ENCODE data around the gene NPHP3.
"Not testable (repeated sequence)": the region's sequence is repeated elsewhere in the genome, so short reads cannot be mapped to it uniquely, and the experiment has no call there.

The NPHP3 gene, protein sequence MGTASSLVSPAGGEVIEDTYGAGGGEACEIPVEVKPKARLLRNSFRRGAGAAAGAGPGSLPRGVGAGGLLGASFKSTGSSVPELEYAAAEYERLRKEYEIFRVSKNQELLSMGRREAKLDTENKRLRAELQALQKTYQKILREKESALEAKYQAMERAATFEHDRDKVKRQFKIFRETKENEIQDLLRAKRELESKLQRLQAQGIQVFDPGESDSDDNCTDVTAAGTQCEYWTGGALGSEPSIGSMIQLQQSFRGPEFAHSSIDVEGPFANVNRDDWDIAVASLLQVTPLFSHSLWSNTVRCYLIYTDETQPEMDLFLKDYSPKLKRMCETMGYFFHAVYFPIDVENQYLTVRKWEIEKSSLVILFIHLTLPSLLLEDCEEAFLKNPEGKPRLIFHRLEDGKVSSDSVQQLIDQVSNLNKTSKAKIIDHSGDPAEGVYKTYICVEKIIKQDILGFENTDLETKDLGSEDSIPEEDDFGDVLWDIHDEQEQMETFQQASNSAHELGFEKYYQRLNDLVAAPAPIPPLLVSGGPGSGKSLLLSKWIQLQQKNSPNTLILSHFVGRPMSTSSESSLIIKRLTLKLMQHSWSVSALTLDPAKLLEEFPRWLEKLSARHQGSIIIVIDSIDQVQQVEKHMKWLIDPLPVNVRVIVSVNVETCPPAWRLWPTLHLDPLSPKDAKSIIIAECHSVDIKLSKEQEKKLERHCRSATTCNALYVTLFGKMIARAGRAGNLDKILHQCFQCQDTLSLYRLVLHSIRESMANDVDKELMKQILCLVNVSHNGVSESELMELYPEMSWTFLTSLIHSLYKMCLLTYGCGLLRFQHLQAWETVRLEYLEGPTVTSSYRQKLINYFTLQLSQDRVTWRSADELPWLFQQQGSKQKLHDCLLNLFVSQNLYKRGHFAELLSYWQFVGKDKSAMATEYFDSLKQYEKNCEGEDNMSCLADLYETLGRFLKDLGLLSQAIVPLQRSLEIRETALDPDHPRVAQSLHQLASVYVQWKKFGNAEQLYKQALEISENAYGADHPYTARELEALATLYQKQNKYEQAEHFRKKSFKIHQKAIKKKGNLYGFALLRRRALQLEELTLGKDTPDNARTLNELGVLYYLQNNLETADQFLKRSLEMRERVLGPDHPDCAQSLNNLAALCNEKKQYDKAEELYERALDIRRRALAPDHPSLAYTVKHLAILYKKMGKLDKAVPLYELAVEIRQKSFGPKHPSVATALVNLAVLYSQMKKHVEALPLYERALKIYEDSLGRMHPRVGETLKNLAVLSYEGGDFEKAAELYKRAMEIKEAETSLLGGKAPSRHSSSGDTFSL (N-terminal part only)

GRCh38 chr3:132722165-132723023 lies at the start of gene NPHP3:
Gene NPHP3 (minus strand): TSS chr3:132722409. CDS start chr3:132722355, 54 bp downstream.
- DNase-seq = peak; percentile 97

GRCh38 chr3:132758740-132759139 lies 36.5 kb upstream of the NPHP3 start:
- no peak for DNase-seq

- no peak for DNase-seq
Measured at GRCh38 chr3:132756108-132756650, 34.0 kb upstream of the NPHP3 start.

DNA sequence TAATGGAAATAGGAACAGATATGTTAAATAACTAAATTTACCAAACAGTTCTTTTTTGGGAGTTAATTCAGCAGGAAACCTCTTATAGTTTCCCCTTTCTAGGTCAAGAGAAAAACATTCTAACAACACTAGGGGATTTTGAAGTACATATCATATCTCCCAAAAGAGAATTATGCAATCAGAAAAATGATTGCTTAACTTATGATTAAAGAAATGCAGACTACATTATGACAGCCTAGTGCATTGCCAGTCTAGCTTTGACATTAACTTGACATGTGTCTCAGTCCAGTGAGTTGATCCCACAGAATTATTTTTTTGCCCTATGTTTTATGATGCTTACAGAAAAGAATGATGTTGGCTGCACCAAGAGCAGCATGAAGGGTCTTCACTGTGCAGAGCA lies 31.7 kb upstream of the NPHP3 start:
- no peak for DNase-seq

- no peak for DNase-seq
Measured at GRCh38 chr3:132749786-132750185, 27.6 kb upstream of the NPHP3 start.

GRCh38 chr3:132746720-132747119 lies 24.5 kb upstream of the NPHP3 start:
- DNase-seq = not testable (repeated sequence)

GRCh38 chr3:132738314-132738713 lies 16.1 kb upstream of the NPHP3 start:
- no peak for DNase-seq

DNA sequence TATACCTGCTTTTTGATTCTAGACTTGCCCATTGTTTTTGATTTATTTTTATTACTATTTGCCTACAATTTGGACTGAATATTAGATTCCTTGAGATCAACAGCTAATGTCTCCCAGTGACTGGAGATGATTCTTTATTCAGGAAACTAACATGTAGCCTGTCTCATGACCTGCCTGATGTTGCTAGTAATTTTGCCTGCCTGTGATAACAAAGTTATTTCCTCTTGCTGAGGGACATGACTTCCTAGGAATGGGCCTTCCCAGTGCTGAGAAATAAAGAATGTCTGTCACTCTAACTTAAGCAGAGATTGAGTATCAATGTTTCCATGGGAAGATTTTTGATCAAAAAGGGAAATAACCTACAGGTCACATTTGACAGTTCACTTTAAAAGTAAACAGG lies 13.4 kb upstream of the NPHP3 start:
- no peak for DNase-seq

DNA sequence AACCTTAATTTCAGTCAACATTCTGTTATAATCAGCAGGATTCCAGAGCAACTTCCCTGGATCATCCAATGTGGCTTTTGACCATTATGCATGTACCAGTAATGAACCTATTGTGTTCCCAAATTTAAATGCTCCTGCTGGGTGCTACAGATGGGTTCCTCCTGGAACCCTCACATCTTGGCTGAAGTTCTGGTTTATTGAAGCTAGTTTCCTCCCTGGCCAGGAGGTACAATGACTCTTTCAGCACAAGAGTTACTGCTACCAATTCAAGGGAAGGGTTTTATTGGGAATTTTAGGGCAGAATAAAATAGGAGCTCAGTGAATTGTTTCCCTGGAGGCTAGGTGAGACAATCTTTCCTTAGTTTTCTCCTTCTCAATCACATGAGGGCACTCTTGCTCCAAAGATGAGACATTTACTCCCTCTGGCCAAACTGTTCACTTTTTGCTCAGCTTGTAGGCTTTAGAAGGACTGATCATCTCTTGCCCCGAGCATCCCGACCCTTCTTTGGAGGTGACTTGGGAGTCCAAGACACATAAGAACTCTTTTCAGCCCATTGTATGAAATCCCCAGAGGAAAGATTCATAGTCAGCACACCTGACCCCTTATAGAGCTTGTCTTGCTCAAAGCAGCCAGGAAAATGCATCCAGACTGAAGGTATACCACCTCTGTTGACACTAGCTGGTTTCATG lies 8.8 kb upstream of the NPHP3 start:
- DNase-seq = no peak

GRCh38 chr3:132726341-132726823 lies 4.2 kb upstream of the NPHP3 start:
- DNase-seq = peak; percentile 71

- DNase-seq = no peak
Measured at GRCh38 chr3:132723024-132723950, 1.1 kb upstream of the NPHP3 start.

GRCh38 chr3:132721479-132722164 lies 587 bp downstream of the NPHP3 start:
- no peak for DNase-seq

DNA sequence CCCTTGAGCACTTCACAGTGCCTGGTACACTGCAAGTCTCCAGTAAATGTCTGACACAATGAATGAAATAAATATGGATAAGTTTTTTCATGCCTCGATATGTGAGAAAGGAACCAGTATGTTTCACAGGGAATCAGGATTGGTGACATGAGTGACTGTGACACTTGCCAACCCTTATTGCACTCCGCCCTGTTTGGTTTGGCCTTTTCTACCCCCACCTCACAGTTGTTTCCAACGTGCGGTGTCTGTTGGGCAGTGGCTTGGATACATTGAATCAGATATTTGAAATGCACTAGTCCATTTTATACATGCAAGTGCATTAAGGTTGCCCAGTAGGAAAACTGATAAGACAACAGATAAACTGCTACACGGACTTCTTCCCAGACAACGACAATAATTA lies 2.0 kb downstream of the NPHP3 start:
- no peak for DNase-seq

DNA sequence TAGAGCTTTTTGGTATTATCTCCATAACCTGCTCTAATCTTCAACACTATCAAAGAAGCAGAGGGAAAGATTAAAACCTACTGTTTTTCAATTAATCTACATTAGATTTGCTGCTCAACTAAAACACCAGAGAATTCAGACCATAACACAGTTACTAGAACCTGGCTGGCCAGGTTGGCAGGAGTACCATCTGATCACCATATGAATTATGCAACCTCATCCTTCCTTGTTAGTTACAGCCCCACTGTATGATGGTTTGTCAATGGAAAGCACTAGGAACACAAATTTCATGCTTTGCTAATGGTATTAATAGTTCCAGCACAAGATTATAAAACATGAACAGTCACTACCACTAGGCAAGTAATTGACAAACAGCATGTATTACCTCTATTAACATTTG lies 5.8 kb downstream of the NPHP3 start:
- no peak for DNase-seq

GRCh38 chr3:132713977-132714727 lies 8.1 kb downstream of the NPHP3 start:
- DNase-seq = no peak

- DNase-seq = no peak
Measured at GRCh38 chr3:132710311-132710710, 11.9 kb downstream of the NPHP3 start.

GRCh38 chr3:132709761-132710160 lies 12.4 kb downstream of the NPHP3 start:
- no peak for DNase-seq

DNA sequence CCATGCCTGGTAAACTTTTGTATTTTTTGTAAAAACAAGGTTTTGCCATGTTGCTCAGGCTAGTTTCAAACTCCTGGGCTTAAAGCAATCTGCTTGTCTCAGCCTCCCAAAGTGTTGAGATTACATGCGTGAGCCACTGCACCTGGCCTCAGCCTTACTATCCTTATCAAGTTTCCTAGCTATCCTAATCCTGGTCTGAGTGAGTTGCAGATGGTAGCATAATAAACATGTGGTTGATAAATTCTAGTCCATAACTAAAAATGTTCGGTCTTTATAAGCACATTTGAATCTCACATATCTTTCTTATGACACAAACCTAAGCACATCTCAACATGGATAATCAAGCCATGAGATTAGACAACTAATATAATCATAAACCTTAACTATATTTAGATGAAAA lies 18.5 kb downstream of the NPHP3 start:
- no peak for DNase-seq

Measured in CD4-positive, alpha-beta T cell treated with Interleukin-12 subunit alpha and Interleukin-12 subunit beta, for 1 hour (primary cell).